Fibroblast of lung (primary cell): ENCODE data around the gene NOS1AP. TPM values are rescaled to one million over a fixed set of nuclear protein-coding genes. Genes with fewer than 3 reads are reported as not detected.
A peak's percentile ranks its signal among the peaks of the same experiment; 100 is the strongest.

Experiments used
- DNase-seq, 2 donors: peaks; one replicate each; pipeline versions ENCODE4 v3.0.0 to v3.0.0-alpha.2; 2010; ENCODE audit warnings: low read depth in 2 of 2
- H2AFZ ChIP-seq: 2 replicates; pipeline ENCODE4 v1.5.1; 2012; ENCODE audit warnings: low read length, control low read depth, inconsistent platforms
- H3K27ac ChIP-seq: 2 replicates; pipeline ENCODE4 v1.5.1; 2011; ENCODE audit warnings: low read length, control low read depth; ENCODE audit not compliant: insufficient read depth
- H3K27me3 ChIP-seq: 2 replicates; pipeline ENCODE4 v1.5.1; 2011; ENCODE audit warnings: mild to moderate bottlenecking, low read length; ENCODE audit not compliant: control insufficient read depth, insufficient read depth
- H3K36me3 ChIP-seq: 2 replicates; pipeline ENCODE4 v1.5.1; 2011; ENCODE audit warnings: low read length; ENCODE audit not compliant: control insufficient read depth, insufficient read depth
- H3K4me1 ChIP-seq: 2 replicates; pipeline ENCODE4 v1.5.1; 2011; ENCODE audit warnings: low read length; ENCODE audit not compliant: control insufficient read depth, insufficient read depth; ENCODE audit errors: extremely low read depth
- H3K4me2 ChIP-seq: 2 replicates; pipeline ENCODE4 v1.5.1; 2011; ENCODE audit warnings: low read length, control low read depth; ENCODE audit not compliant: insufficient read depth; ENCODE audit errors: extremely low read depth
- H3K4me3 ChIP-seq, 4 experiments: fragments of 200-600 bp in 1 of 4; sonication (generic) in 1 of 4; replicated peaks in 1 of 4; 2 replicates each; pipeline ENCODE4 v1.5.1; 2011 to 2016; ENCODE audit warnings: low read length in 4 of 4, low read depth in 3 of 4, mild to moderate bottlenecking in 3 of 4, control low read depth in 2 of 4, inconsistent platforms in 1 of 4, mixed read lengths in 1 of 4; ENCODE audit not compliant: insufficient read depth in 1 of 4; ENCODE audit errors: control extremely low read depth in 1 of 4
- H3K79me2 ChIP-seq: 2 replicates; pipeline ENCODE4 v1.5.1; 2012; ENCODE audit warnings: mild to moderate bottlenecking, low read length, inconsistent platforms; ENCODE audit not compliant: control insufficient read depth, insufficient read depth
- H3K9ac ChIP-seq: 2 replicates; pipeline ENCODE4 v1.5.1; 2011; ENCODE audit warnings: mild to moderate bottlenecking, low read length, control low read depth; ENCODE audit not compliant: insufficient read depth
- H3K9me3 ChIP-seq: 2 replicates; pipeline ENCODE4 v1.5.1; 2012; ENCODE audit warnings: low read depth, low read length; ENCODE audit not compliant: control insufficient read depth, insufficient read depth
- H4K20me1 ChIP-seq: 2 replicates; pipeline ENCODE4 v1.5.1; 2011; ENCODE audit warnings: low read length; ENCODE audit not compliant: control insufficient read depth, insufficient read depth; ENCODE audit errors: extremely low read depth
- EZH2 ChIP-seq: IDR thresholded peaks from 2 replicates; pipeline ENCODE4 v1.5.1; 2012; ENCODE audit warnings: low read length, control low read depth, mild to moderate bottlenecking; ENCODE audit errors: missing control alignments
- polyA plus RNA-seq, 2 donors: library from polyadenylated mRNA; depleted of rRNA in 1 of 2; stranded (reverse) in 1 of 2; unstranded in 1 of 2; fragments of >200 nt; gene quantifications; 2 replicates each; pipeline ENCODE4 v1.2.1, GENCODE V29; 2011 to 2012; ENCODE audit warnings: missing spikeins in 1 of 2
- total RNA-seq: library from RNA; depleted of rRNA; stranded (reverse); fragments of >200 nt; gene quantifications from 2 replicates; pipeline ENCODE4 v1.2.1, GENCODE V29; 2014
- TF ChIP-seq, protein P1 (sequence below), 2 donors: IDR thresholded peaks in 1 of 2; conservative IDR thresholded peaks in 1 of 2; 1 replicate in 1 of 2; 2 replicates in 1 of 2; pipeline ENCODE4 v1.5.1; 2011 to 2012; ENCODE audit warnings: low read length in 2 of 2, control low read depth in 1 of 2, inconsistent platforms in 1 of 2, low read depth in 1 of 2, mild to moderate bottlenecking in 1 of 2

Gene NOS1AP
- total and polyA plus RNA-seq, 2 donors (not counting 1 experiment from before 2014, with no cell fraction given), result 0.14 to 0.17 TPM

DNA sequence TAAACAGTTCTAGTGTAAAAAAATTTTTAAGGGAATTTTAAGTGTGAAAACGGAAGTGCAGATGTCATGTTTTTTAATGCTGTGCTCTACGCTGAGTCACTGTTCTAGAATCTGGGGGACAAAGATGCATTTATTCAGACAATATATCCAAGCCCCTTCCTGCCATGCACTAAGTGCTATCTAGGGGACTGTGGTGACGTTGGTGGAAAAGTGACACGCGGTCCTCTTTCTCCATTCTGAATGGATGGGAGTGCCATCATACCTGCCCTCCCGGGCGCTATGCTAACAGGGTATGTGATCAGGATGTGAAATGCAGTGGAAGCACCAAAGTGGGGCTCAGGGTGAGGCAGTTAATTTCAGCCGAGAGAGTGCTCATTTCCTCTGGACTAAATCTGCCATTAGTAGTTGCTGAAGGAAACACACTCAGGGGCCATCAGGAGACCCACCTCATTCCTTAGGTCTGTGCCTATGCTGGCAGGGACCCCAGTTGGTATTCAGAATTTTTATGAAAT lies 318.6 kb downstream of the NOS1AP start:
- H3K9me3 ChIP-seq, result no peaks in the 10 kb centered on the region
- peaks cover 25% of the 10 kb centered on the region for H3K27me3 ChIP-seq
- no peak overlapping the region for H2AFZ ChIP-seq
- no peaks in the 10 kb centered on the region for H3K79me2 ChIP-seq
- H3K4me2 ChIP-seq, result no peak overlapping the region
- H4K20me1 ChIP-seq, result no peaks in the 10 kb centered on the region
- H3K27ac ChIP-seq, result no peak overlapping the region
- H3K4me1 ChIP-seq, result no peaks in the 10 kb centered on the region
- no peak overlapping the region for H3K4me3 ChIP-seq
- DNase-seq, result no peak
- H3K9ac ChIP-seq, result no peak overlapping the region
- H3K36me3 ChIP-seq, result no peaks in the 10 kb centered on the region
- TF ChIP-seq EZH2, result no peak
- TF ChIP-seq, protein P1, sequence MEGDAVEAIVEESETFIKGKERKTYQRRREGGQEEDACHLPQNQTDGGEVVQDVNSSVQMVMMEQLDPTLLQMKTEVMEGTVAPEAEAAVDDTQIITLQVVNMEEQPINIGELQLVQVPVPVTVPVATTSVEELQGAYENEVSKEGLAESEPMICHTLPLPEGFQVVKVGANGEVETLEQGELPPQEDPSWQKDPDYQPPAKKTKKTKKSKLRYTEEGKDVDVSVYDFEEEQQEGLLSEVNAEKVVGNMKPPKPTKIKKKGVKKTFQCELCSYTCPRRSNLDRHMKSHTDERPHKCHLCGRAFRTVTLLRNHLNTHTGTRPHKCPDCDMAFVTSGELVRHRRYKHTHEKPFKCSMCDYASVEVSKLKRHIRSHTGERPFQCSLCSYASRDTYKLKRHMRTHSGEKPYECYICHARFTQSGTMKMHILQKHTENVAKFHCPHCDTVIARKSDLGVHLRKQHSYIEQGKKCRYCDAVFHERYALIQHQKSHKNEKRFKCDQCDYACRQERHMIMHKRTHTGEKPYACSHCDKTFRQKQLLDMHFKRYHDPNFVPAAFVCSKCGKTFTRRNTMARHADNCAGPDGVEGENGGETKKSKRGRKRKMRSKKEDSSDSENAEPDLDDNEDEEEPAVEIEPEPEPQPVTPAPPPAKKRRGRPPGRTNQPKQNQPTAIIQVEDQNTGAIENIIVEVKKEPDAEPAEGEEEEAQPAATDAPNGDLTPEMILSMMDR (conservative IDR thresholded peaks at IDR 0.05 in 1 of 2, IDR thresholded peaks at IDR 0.05 in 1 of 2; ENCODE audit: low read depth in 1 of 2, low read length in 2 of 2), result no peak

DNA sequence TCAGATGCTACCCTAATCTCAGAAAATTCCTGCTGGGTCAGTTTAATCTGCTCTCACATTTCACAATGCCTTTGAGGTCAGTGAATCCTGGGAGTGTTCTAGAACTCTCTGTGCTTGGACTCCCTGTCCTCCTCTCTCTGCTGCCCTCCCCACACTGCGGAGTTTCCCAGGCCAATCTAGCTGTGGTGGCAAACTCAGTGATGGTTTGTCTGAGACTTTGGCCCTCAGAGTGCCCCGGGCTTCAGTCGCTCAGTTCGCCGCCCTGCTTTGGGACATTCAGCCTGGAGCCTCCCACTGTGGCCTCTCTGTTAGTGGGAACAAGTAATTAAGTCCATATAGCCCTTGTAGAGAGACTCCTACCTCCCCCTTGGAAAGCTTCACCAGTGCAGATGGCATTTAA lies 319.1 kb downstream of the NOS1AP start:
- H3K9ac ChIP-seq, result no peak overlapping the region
- H3K9me3 ChIP-seq, result no peaks in the 10 kb centered on the region
- H3K36me3 ChIP-seq, result no peaks in the 10 kb centered on the region
- H3K79me2 ChIP-seq, result no peaks in the 10 kb centered on the region
- no peak for TF ChIP-seq EZH2
- TF ChIP-seq, protein P1 (conservative IDR thresholded peaks at IDR 0.05 in 1 of 2, IDR thresholded peaks at IDR 0.05 in 1 of 2; ENCODE audit: low read depth in 1 of 2, low read length in 2 of 2), result no peak
- DNase-seq, result no peak
- H4K20me1 ChIP-seq, result no peaks in the 10 kb centered on the region
- peaks cover 25% of the 10 kb centered on the region for H3K27me3 ChIP-seq
- no peak overlapping the region for H3K4me2 ChIP-seq
- H2AFZ ChIP-seq, result no peak overlapping the region
- no peaks in the 10 kb centered on the region for H3K4me1 ChIP-seq
- H3K27ac ChIP-seq, result no peak overlapping the region
- H3K4me3 ChIP-seq, result no peak overlapping the region

DNA sequence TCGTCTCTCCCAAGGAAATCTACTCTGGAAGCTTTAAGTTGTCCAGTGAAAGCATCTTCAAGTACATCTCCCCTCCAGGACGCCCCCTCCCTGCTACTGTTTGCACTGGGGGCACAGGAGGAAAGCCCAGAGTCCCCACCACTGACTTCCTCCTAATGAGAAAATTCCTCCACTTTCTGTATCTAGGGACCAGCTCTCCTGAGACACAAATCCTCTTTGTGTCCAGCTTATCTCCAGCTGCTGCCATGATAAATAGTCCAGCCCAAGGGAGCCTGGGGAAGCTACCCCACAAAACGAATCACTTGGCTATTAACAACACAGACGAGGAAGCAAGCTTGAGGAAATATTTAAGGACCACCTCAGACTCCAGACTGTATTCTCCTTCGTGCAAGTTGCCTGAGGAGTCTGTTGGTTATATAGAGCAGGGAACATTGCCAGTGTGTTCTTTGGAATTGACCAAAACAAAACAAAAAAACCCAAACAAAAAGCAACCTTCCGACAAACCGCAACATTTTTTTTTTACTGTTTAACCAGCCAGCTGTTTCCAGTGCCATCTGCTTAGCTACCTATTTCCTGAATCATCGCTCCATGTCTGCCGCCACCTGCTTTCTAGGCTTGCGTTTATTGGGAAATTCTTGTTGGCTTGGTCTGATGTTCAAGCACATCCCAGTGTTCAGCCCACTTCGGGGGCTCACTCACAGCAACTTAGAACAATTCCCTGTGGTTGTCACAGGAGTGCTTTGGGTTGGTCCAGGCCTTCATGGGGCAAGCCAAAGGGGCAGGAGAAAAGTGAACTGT lies 319.7 kb downstream of the NOS1AP start:
- Histone ChIP-seq H3K9me3 (no peaks in the 10 kb centered on the region), H3K27me3 (peaks cover 25% of the 10 kb centered on the region), H3K79me2 (no peaks in the 10 kb centered on the region), H4K20me1 (no peaks in the 10 kb centered on the region), H3K36me3 (no peaks in the 10 kb centered on the region), H3K4me1 (no peaks in the 10 kb centered on the region), H3K4me2 (no peak overlapping the region), H2AFZ (no peak overlapping the region), H3K4me3 (no peak overlapping the region), H3K27ac (no peak overlapping the region), H3K9ac (no peak overlapping the region)
- peak; percentile 44 to 79 for DNase-seq
- peak; percentile 26 for TF ChIP-seq EZH2
- TF ChIP-seq, protein P1 (conservative IDR thresholded peaks at IDR 0.05 in 1 of 2, IDR thresholded peaks at IDR 0.05 in 1 of 2; ENCODE audit: low read depth in 1 of 2, low read length in 2 of 2), result no peak
